Measurements from ENCODE around the gene GP1BB. TPM values are rescaled to one million over a fixed set of nuclear protein-coding genes. Genes with fewer than 3 reads are reported as not detected.
"Not testable (repeated sequence)": the region's sequence is repeated elsewhere in the genome, so short reads cannot be mapped to it uniquely, and the experiment has no call there.

Gene GP1BB
- total RNA-seq, 1 experiment from 2014 or later, result 4.3 TPM

- TF ChIP-seq OVOL2 (CRISPR knock-in tag; IDR thresholded peaks at IDR 0.05; ENCODE audit: borderline replicate concordance), result no peak
- TF ChIP-seq GTF2I (CRISPR knock-in tag; conservative IDR thresholded peaks at IDR 0.05), result no peak
- no peak for TF ChIP-seq EMX1 (CRISPR knock-in tag; IDR thresholded peaks at IDR 0.05)
- no peak for TF ChIP-seq CDX4 (CRISPR knock-in tag; IDR thresholded peaks at IDR 0.05; ENCODE audit: borderline replicate concordance)
- TF ChIP-seq NFYB (CRISPR knock-in tag; conservative IDR thresholded peaks at IDR 0.05; ENCODE audit: low read depth), result no peak
Observed at GRCh38 chr22:19694696-19695095, 28.6 kb upstream of the GP1BB start (continued).

GRCh38 chr22:19696504-19697276 is 26.6 kb upstream of the GP1BB start:
- Mint-ChIP-seq H3K4me3 (no peak overlapping the region), H3K9me3 (no peaks in the 10 kb centered on the region), H3K27ac (no peak overlapping the region), H3K27me3 (ENCODE audit: low read depth) (peaks cover 4% of the 10 kb centered on the region; the same call in 1 of the 2 replicates), H3K36me3 (no peaks in the 10 kb centered on the region), H3K4me1 (peaks cover 14% of the 10 kb centered on the region)
- TF ChIP-seq GTF2I (CRISPR knock-in tag; conservative IDR thresholded peaks at IDR 0.05) (no peak), AFF4 (CRISPR knock-in tag; IDR thresholded peaks at IDR 0.05; ENCODE audit: borderline replicate concordance) (no peak), IRF2 (CRISPR knock-in tag; IDR thresholded peaks at IDR 0.05; ENCODE audit: borderline replicate concordance, low read depth) (no peak), ETV6 (CRISPR knock-in tag; IDR thresholded peaks at IDR 0.05) (no peak), ZNF416 (CRISPR knock-in tag; IDR thresholded peaks at IDR 0.05) (no peak), PRRX2 (CRISPR knock-in tag; IDR thresholded peaks at IDR 0.05) (no peak)
- POLR2A ChIA-PET, result no interaction called here
- DNase-seq (ENCODE audit: low spot score), result no peak
- CTCF ChIA-PET, result interaction anchor here (1.0 to 4.2 kb wide), 12 partner anchors 8 to 216 kb away, joined by 3 to 51 read pairs (median 5); no protein-coding TSS in a partner anchor
- no peak for ATAC-seq

- H3K36me3 Mint-ChIP-seq; ATAC-seq; H3K27ac Mint-ChIP-seq; POLR2A ChIA-PET; DNase-seq (ENCODE audit: low spot score); H3K27me3 Mint-ChIP-seq (ENCODE audit: low read depth); H3K4me3 Mint-ChIP-seq; H3K9me3 Mint-ChIP-seq; H3K4me1 Mint-ChIP-seq: not testable (repeated sequence)
- CTCF ChIA-PET, result interaction anchor here (4.2 kb wide), 1 partner anchor 18 kb away, joined by 51 read pairs; no protein-coding TSS in a partner anchor
Observed at GRCh38 chr22:19697871-19698270, 25.5 kb upstream of the GP1BB start.

- H3K27me3 Mint-ChIP-seq (ENCODE audit: low read depth), result peaks cover under 1% of the 10 kb centered on the region; the same call in 1 of the 2 replicates
- no peaks in the 10 kb centered on the region for H3K9me3 Mint-ChIP-seq
- no peaks in the 10 kb centered on the region for H3K36me3 Mint-ChIP-seq
- DNase-seq (ENCODE audit: low spot score), result no peak
- TF ChIP-seq RELA (CRISPR knock-in tag; IDR thresholded peaks at IDR 0.05; ENCODE audit: borderline replicate concordance) (no peak), ZNF512 (CRISPR knock-in tag; IDR thresholded peaks at IDR 0.05; ENCODE audit: borderline replicate concordance) (0 out of 2 replicates have a peak, but pooled peaks have one; percentile 38), FOXP4 (CRISPR knock-in tag; IDR thresholded peaks at IDR 0.05) (no peak), ZNF281 (CRISPR knock-in tag; IDR thresholded peaks at IDR 0.05) (no peak), ZBTB43 (CRISPR knock-in tag; IDR thresholded peaks at IDR 0.05) (no peak)
- POLR2A ChIA-PET, result interaction anchor here (0.7 kb wide), 1 partner anchor 222 kb away, joined by 3 read pairs; no protein-coding TSS in a partner anchor
- CTCF ChIA-PET, result no interaction called here
- H3K4me1 Mint-ChIP-seq, result peaks cover 29% of the 10 kb centered on the region
- H3K4me3 Mint-ChIP-seq, result no peak overlapping the region
- H3K27ac Mint-ChIP-seq, result no peak overlapping the region
- no peak for ATAC-seq
Observed at GRCh38 chr22:19700790-19701419, 22.4 kb upstream of the GP1BB start.

All from WTC11 (cell line).